ENCODE measurements around the gene C15orf39.
"Not testable (repeated sequence)": the region's sequence is repeated elsewhere in the genome, so short reads cannot be mapped to it uniquely, and the experiment has no call there.

Gene C15orf39

GRCh38 chr15:75201616-75202250 lies at the start of gene C15orf39:
Gene C15orf39 (plus strand): TSS chr15:75201882. CDS start chr15:75206049, 4,167 bp downstream.
- FAIRE-seq: no peak

GRCh38 chr15:75152382-75153079 lies 49.2 kb upstream of the C15orf39 start:
- FAIRE-seq: no peak

GRCh38 chr15:75153087-75153486 lies 48.6 kb upstream of the C15orf39 start:
- FAIRE-seq: no peak

GRCh38 chr15:75153565-75154276 lies 48.0 kb upstream of the C15orf39 start:
- no peak for FAIRE-seq

GRCh38 chr15:75154461-75155062 lies 47.1 kb upstream of the C15orf39 start:
- no peak for FAIRE-seq

- FAIRE-seq: no peak
Observed at GRCh38 chr15:75156326-75157215, 45.1 kb upstream of the C15orf39 start.

- no peak for FAIRE-seq
Observed at GRCh38 chr15:75158402-75158801, 43.3 kb upstream of the C15orf39 start.

- no peak for FAIRE-seq
Observed at GRCh38 chr15:75159244-75159643, 42.4 kb upstream of the C15orf39 start.

- FAIRE-seq: no peak
Observed at GRCh38 chr15:75161106-75161916, 40.4 kb upstream of the C15orf39 start.

- peak; percentile 16 for FAIRE-seq
Observed at GRCh38 chr15:75161917-75162414, 39.7 kb upstream of the C15orf39 start.

- no peak for FAIRE-seq
Observed at GRCh38 chr15:75163150-75163564, 38.5 kb upstream of the C15orf39 start.

GRCh38 chr15:75164625-75165350 lies 36.9 kb upstream of the C15orf39 start:
- no peak for FAIRE-seq

- FAIRE-seq: not testable (repeated sequence)
Observed at GRCh38 chr15:75166489-75167063, 35.1 kb upstream of the C15orf39 start.

- no peak for FAIRE-seq
Observed at GRCh38 chr15:75167588-75168350, 33.9 kb upstream of the C15orf39 start.

- FAIRE-seq: no peak
Observed at GRCh38 chr15:75168374-75168773, 33.3 kb upstream of the C15orf39 start.

GRCh38 chr15:75170203-75170602 lies 31.5 kb upstream of the C15orf39 start:
- no peak for FAIRE-seq

GRCh38 chr15:75170711-75171341 lies 30.9 kb upstream of the C15orf39 start:
- no peak for FAIRE-seq

GRCh38 chr15:75171408-75171807 lies 30.3 kb upstream of the C15orf39 start:
- FAIRE-seq: no peak

- no peak for FAIRE-seq
Observed at GRCh38 chr15:75172284-75172820, 29.3 kb upstream of the C15orf39 start.
